22Rv1 (cell line): ENCODE measurements around the gene CFAP46.

Experiments
- CTCF ChIP-seq: fragments of 450-650 bp; IDR thresholded peaks from 2 replicates; pipeline ENCODE4 v1.5.1; 2017; ENCODE audit warnings: mild to moderate bottlenecking
- ZFX ChIP-seq: fragments of 450-650 bp; IDR thresholded peaks from 2 replicates; pipeline ENCODE4 v1.6.1; 2017; ENCODE audit warnings: antibody characterized with exemption, borderline replicate concordance

DNA sequence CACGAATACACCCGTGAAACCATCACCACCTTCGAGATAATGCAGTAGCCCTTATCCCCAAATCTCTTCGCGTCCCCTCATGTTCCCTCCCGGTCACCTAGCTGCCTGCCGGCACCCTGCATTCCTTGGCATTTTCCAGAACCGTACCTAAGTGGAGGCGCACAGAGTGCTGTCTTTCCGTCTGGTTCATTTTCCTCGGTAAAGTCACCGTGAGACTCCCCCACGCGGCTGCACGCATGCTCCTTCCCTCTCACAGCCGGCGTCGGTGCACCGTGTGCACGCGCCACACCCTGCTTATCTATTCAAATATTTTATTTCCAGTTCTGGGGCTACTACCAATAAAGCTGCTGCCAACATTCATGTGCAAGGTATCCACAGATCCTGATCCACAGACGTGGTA lies 90.9 kb downstream of the CFAP46 start:
- no peak for TF ChIP-seq CTCF
- no peak for TF ChIP-seq ZFX
